GM12892 (cell line): ENCODE results near the gene GLT1D1.

ENCODE experiments used
- POLR2A ChIP-seq: IDR thresholded peaks from 2 replicates; pipeline ENCODE4 v1.6.1; 2011; ENCODE audit warnings: low read depth, low read length, control low read depth
- POLR2AphosphoS5 ChIP-seq: IDR thresholded peaks from 2 replicates; pipeline ENCODE4 v1.6.1; 2011; ENCODE audit warnings: low read depth, low read length, control low read depth
- TAF1 ChIP-seq: IDR thresholded peaks from 2 replicates; pipeline ENCODE4 v1.6.1; 2011; ENCODE audit warnings: low read depth, mild to moderate bottlenecking, control low read depth, low read length, borderline replicate concordance

DNA sequence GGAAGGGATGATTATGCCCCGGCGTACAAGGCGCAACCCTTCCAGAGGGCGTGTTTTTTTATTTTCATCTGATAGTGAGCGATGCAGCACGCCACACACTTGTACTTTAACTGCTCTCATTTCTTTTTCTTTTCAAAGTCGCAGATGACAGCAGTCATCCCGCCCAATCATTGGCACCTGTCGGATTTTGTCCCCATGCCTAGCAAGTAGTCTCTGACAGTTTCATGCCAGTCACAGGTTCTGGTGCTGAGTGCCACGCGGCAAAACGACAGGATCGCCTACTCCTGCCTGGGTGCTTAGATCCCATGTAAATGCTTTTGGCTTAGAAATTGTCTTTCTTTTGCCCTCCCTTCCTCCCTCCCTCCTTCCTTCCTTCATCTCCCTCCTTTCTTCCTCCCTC is 117.7 kb downstream of the GLT1D1 start:
- TF ChIP-seq POLR2AphosphoS5 (no peak), POLR2A (no peak), TAF1 (no peak)
